ENCODE data around the gene MSANTD3. TPM values are rescaled to one million over a fixed set of nuclear protein-coding genes. Genes with fewer than 3 reads are reported as not detected.

Gene MSANTD3
- total RNA-seq, 4 donors from 2014 or later, result 10.4 to 25.5 (median 13.6) TPM

- 0 to 2% methylated on average over 34 to 40 of the region's 108 CpGs for WGBS, 2 donors
- H3K27me3 ChIP-seq, result peaks cover 0 to 15% of the 10 kb centered on the region in 2 donors
- DNase-seq (ENCODE audit: low spot score in 2 of 2), result no peak
- no peak for TF ChIP-seq EP300 (IDR thresholded peaks at IDR 0.05)
- TF ChIP-seq CTCF (IDR thresholded peaks at IDR 0.05), result no peak
- peaks cover 0 to 17% (median 9%) of the 10 kb centered on the region in 4 donors for H3K4me1 ChIP-seq
- peak overlapping the region; percentile 33 to 76 (median 56) for H3K4me3 ChIP-seq
- no peak overlapping the region for H3K27ac ChIP-seq
- no peaks in the 10 kb centered on the region for H3K9me3 ChIP-seq
- no peaks in the 10 kb centered on the region for H3K36me3 ChIP-seq
Observed at GRCh38 chr9:100473276-100474081, 46.5 kb downstream of the MSANTD3 start.

- peak overlapping the region; percentile 33 to 76 (median 56) for H3K4me3 ChIP-seq
- 24 to 32% methylated on average over 26 of the region's 26 CpGs for WGBS, 2 donors
- no peak for DNase-seq (ENCODE audit: low spot score in 2 of 2)
Observed at GRCh38 chr9:100474082-100474923, 47.4 kb downstream of the MSANTD3 start.

GRCh38 chr9:100474924-100475276 is 48.0 kb downstream of the MSANTD3 start:
- Histone ChIP-seq H3K4me3 (no peak overlapping the region), H3K27ac (no peak overlapping the region), H3K36me3 (no peaks in the 10 kb centered on the region), H3K4me1 (peaks cover 0 to 17% (median 9%) of the 10 kb centered on the region in 4 donors), H3K9me3 (no peaks in the 10 kb centered on the region), H3K27me3 (peaks cover 0 to 15% of the 10 kb centered on the region in 2 donors)
- DNase-seq (ENCODE audit: low spot score in 2 of 2), result no peak
- WGBS, 2 donors, result 96 to 98% methylated on average over 4 of the region's 4 CpGs
- TF ChIP-seq EP300 (IDR thresholded peaks at IDR 0.05) (no peak), POLR2A (IDR thresholded peaks at IDR 0.05) (no peak), CTCF (IDR thresholded peaks at IDR 0.05) (no peak)

More at GRCh38 chr9:100474082-100474923, 47.4 kb downstream of the MSANTD3 start:
- Histone ChIP-seq H3K27ac (no peak overlapping the region), H3K36me3 (no peaks in the 10 kb centered on the region), H3K9me3 (no peaks in the 10 kb centered on the region), H3K27me3 (peaks cover 0 to 15% of the 10 kb centered on the region in 2 donors), H3K4me1 (peaks cover 0 to 17% (median 9%) of the 10 kb centered on the region in 4 donors)
- TF ChIP-seq CTCF (IDR thresholded peaks at IDR 0.05), result no peak
- TF ChIP-seq EP300 (IDR thresholded peaks at IDR 0.05), result no peak
- no peak for TF ChIP-seq POLR2A (IDR thresholded peaks at IDR 0.05)

GRCh38 chr9:100477241-100477640 is 50.3 kb downstream of the MSANTD3 start:
- H3K27ac ChIP-seq, result no peak overlapping the region
- H3K4me1 ChIP-seq, result peaks cover 0 to 17% (median 9%) of the 10 kb centered on the region in 4 donors
- DNase-seq (ENCODE audit: low spot score in 2 of 2), result no peak
- TF ChIP-seq CTCF (IDR thresholded peaks at IDR 0.05) (no peak), POLR2A (IDR thresholded peaks at IDR 0.05) (no peak), EP300 (IDR thresholded peaks at IDR 0.05) (no peak)
- no peaks in the 10 kb centered on the region for H3K36me3 ChIP-seq
- peaks cover 0 to 15% of the 10 kb centered on the region in 2 donors for H3K27me3 ChIP-seq
- H3K4me3 ChIP-seq, result no peak overlapping the region
- 93 to 98% methylated on average over 4 of the region's 4 CpGs for WGBS, 2 donors
- no peaks in the 10 kb centered on the region for H3K9me3 ChIP-seq

GRCh38 chr9:100478192-100478591 is 51.2 kb downstream of the MSANTD3 start:
- no peak for DNase-seq (ENCODE audit: low spot score in 2 of 2)
- TF ChIP-seq EP300 (IDR thresholded peaks at IDR 0.05) (no peak), POLR2A (IDR thresholded peaks at IDR 0.05) (no peak), CTCF (IDR thresholded peaks at IDR 0.05) (no peak)
- Histone ChIP-seq H3K9me3 (no peaks in the 10 kb centered on the region), H3K36me3 (no peaks in the 10 kb centered on the region), H3K27me3 (peaks cover 0 to 15% of the 10 kb centered on the region in 2 donors), H3K27ac (no peak overlapping the region), H3K4me3 (no peak overlapping the region), H3K4me1 (peaks cover 0 to 12% (median 9%) of the 10 kb centered on the region in 4 donors)
- 93% methylated on average over 6 of the region's 6 CpGs for whole genome bisulfite sequencing, 2 donors
